AML-193 (cell line): Measurements from ENCODE around the gene C1orf35.

Source experiments
- DNase-seq, 2 experiments: peaks; one replicate each; lab custom pipeline; 2025; lab: John Stamatoyannopoulos, UW

C1orf35 gene

DNA sequence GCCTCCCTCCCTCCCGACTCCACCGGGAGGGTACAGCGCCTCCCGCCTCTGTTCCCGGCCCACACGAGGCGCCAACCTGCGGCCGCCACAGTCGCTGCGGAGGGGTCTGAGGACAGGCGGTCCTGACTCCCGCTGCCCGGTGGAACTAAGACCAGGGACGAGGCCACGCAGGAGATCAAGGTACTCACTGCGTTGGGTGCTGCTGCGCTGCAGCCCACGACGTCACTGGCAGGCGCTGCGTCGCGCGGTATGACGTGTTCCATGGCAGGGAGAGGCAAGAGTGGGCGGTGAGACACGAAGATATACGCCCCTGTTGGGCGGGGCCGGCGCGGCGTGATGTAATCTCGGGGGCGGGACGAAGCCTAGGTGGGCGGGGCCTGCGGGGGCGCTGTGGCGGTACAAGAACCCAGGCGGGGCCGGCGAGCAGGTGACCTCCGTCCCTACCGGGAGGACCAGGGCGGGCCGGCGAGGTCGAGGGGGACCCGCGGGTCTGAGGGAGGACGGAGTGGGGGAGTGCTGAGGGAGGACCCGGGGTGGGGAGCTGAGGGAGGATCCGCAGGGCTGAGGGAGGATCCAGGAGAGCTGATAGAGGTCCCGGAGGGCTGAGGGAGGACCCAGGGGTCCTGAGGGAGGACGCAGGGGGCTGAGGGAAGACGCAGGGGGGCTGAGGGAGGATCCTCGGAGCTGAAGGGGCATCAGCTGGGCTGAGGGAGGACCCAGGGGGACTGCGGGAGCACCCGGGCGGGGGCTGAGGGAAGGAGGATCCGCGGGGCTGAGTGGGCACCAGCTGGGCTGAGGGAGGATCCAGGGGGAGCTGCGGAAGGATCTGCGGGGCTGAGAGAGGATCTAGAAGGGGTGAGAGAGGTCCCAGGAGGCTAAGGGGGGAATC, 6.2 kb upstream of the C1orf35 start, which contains the start of gene MRPL55:
TSS of gene MRPL55 (minus strand) at position 227 of the 889 bp plus-strand sequence. CDS start 1,039 bp downstream, outside the sequence.
- peak; percentile 89 to 90 for DNase-seq

DNA sequence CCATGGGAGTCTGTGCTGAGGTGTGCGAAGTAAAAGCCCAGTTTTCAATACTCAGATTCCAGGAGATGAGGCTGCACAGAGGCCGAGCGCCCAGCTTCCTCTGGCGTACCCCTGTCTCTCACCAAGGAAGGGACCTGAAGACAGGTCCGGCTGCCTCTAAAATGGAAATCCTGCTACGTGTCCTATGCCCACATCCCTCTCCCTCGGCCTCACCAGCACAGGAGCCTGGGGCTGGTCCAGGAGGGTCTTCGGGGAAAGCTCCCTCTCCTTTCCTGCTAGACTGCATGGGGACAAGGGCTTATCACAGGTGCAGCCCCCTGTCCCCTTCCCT, 5.6 kb upstream of the C1orf35 start:
- DNase-seq = no peak

DNA sequence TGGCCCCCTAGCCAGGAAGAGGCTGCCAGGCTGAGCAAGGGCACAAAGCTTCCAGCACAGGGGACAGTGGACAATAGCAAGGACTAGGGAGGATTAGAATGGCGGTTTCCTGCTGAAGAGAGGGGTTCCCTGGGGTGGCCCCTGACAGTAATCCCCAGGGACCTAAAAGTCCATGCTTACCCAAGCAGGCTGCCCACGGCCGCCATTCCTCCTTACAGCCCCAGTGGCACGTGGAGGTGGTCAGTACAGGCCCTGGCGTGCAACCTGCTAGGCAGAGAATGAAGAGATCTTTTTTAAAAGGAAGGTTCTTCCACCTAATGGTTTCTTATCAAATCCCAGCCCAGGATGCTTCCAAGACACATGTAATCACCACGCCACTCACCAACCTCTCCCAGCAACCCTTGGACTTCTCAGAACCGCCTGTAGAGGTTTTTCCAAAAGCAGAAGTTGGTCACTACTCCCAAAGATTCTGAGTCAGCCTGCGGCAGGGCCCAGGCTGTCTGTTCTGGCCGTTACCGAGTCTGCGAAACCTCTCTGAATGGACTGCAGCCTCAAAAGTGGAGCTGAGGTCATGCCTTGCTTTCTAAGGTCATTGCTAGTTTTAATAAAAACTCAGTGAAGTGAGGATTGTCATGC, 5.0 kb upstream of the C1orf35 start:
- peak in 1 of 2 experiments; percentile 2 for DNase-seq

DNA sequence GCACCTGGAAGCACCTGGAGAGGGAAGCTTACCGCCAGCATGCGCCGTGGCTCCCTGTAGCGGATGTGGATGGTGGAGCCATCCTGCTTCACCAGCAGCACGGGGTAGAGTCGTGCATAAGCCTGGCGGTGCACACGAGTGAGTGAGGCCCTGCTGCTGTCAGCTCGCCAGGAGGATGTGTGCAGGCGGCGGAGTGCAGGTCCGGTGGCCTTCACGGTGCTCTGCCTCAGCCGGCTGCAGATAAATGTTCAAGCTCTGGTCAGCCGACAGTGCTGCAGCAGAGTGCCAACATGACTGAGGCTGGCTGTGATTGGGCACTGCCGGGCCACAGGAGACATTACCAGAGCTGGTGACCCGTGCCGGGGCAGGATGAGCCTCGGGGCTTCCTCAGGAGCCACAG, 4.5 kb upstream of the C1orf35 start:
- no peak for DNase-seq

DNA sequence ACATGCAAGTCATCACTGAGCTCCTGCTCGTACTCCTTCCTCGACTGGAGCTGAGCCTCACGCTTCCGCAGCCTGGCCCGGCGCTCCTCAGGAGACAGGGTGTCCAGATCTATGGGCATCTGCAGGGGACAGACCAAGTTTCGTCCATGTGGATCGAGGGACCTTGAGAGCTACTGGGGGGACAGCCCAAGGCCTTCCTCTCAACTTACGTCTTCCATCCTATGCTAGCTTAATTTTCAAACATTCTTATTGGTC, 3.6 kb upstream of the C1orf35 start:
- no peak for DNase-seq

DNA sequence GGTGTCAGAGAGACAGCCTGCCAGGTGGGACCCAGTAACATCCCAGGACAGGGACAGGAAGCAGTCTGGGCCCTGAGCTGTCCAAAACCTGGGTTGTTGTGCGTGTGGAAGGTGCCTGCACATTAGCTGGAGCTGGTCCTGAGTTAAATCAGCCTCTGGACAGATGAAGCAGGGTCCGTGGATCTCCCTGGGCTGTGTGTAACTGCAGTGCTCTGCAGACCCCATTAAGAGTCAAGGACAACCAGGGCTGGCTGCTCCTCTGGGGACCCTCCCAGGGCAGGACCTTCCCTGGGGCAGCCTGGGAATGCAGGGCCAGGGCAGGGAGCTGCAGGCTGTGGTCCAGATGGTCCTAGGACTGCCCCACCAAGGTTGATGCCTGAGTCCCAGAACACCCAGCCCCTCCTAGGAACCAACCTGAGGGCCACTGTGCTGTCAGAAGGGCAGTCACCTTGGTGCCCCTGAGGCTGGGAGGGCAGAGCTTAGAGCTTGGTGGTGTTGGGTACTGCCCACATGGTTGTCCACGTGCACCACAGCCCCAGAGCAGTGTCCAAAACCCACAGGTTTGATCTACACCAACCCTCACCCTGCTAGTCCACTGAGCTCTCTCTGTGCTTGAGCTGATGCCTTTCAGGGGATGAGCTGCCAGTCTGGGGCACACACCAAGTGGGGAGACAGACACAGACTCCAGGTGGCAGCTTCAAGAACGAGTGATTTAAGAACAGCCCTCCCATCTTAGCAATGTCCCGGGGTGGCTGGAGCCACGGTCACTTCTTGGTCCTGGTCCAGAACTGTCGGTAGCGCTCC, 3.1 kb upstream of the C1orf35 start:
- DNase-seq = no peak

DNA sequence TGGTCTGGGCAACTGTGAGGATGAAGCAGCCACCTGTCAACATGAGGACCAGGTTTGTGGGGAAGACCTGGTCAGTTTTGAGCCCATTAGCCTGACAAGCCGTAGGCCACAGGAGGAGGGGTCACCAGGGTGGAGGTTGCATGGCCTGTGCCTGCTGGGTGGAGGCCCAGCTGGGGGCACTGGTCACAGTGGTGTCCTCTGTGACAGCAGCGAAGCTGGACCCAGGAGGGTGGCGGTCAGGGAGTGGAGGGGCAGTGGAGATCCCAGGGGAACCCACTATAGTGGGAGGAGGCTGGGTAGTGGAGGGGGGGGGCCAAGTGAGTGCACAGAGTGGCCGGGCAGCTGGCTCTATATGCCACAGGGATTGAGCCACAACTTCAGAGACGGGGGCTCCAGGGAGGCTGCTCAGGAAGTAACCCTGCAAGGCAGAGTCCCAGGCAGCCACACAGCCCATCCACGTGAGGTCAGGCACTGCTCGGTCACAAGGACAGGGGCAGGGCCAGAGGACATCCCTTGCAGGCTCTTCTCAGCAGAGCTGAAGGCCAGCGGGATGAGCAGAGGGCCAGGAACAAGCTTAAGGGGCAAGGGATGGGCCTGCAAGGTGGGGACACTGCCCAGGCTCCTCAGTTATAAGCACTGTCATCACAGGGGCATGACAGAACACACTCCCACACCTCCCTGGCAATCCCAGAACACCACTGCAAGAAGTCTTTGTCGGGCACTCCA, 2.3 kb upstream of the C1orf35 start:
- no peak for DNase-seq

DNA sequence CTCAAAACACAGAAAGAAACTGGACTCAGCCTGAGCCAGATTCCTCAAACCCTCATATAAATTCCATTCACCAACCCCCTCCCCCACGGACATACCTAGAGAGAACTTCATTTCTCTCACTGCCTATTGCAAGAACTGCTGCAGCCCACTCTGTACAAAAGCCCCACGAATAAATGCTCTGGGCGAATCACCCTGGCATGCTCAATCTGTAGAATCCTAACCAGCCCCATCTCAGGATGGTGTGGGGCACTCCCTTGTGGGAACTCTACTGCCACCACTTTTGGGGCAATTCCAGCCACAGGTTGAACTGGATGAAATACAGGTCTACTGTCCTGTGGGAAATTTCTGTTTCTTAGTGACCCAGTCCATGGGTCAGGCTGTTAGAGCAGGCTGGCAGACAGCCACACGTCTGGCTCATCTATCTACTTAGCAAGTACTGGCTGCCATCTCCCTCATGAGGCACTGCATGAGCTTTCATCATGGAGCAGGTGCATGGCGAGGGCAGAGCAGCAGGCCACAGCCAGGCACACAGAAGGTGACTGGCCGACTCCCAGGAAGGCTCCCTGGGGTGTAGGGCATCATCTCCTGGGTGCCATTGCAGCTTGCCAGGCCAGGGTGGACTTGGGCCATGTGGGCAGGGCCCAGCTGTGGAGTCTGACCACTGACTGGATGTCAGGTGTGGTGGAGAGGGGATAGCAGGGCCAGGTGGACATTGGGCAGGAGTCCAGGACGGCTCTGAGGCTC, 1.6 kb upstream of the C1orf35 start:
- DNase-seq = no peak

DNA sequence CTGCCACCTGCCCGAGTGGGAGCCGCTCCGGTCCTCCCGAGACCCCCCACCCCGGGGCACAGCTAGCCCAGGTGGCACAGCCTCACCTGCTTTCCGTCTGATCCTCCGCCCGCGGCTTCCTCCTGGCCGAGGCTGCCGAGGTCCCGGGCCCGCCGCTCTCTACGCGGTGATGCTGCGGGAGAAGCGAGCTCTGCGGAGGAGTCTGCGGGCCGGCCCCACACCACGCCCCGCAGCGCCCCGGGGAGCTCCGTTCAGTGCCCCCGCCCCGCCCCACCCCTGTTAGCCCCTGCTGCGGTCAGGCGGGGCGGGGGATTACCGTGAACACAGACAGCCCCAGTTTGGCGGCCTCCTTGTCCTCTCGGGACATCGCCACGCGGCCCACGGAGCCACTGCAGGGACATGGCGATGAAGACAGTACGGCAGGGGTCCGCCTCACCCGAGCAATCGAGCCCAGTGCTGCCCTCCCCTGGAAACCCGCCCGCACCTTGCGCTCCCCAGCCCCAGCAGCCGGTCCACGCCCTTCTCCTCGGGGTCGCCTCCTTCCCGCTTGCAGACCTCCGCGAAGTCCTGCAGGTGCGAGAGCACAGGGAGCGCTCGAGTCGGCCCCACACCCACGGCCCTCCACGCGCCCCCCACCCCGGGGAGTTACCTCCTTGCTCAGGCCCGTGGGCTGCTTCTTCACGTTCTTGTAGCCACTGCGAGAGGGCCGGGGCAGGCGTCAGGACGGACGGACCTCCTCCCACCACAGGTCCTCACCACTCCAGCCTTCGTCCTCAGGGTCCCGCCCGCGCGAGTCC, 933 bp downstream of the C1orf35 start:
- DNase-seq = no peak

DNA sequence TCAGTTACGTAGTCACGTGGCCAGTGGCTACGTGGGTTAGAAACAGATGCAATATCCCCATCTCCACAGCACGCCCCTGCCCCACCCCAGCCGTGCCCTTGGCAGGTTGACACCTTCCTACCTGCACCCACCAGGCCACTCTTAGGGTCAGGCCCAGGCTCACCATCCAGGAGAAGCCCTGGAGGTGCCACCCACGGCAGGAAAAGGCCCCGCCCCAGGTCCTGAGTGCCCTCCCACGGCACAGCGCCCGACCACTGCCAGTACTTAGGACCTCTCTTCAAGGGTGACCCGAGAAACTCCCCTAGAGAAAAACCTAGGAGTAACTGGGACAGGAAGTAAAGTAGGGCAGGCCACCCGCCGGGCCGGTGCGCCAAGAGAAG, 1.5 kb downstream of the C1orf35 start:
- DNase-seq = no peak

DNA sequence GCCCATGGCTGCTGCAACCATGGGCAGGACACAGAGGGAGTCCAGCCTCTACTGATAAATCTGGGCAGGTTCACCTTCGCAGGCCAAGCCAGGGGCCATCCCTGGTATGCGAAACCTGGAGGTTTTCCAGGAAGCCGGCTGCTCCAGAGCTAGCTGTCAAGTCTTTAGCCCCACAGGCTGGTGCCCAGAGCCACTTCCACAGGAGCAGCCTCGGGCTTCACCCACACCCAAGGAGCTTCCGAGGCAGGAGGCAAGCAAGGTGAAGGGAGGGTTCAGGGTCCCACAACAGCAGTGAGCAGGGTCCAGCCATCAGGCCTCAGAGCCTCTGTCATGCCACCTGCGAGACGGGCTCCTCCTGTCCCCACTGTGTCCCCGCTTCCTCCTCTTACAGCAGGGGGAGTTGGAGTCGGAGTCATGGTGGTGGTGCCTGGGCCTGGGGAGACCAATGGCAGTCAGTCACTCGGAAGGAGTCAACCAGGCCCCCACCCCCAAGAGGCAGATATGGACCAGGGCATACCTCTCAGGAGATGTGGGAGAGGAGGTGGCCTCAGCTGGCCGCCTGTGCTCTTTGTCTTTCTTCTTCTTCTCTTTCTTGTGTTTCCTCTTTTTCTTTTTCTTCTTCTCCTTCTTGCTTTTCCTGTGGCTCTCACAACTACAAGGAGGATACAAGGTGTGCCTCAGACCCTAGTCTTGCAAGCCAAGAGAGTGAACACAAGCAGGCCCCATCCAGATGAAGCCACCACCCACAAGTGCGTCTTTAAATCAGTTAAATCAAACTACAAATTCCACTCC, 2.1 kb downstream of the C1orf35 start:
- DNase-seq = no peak

DNA sequence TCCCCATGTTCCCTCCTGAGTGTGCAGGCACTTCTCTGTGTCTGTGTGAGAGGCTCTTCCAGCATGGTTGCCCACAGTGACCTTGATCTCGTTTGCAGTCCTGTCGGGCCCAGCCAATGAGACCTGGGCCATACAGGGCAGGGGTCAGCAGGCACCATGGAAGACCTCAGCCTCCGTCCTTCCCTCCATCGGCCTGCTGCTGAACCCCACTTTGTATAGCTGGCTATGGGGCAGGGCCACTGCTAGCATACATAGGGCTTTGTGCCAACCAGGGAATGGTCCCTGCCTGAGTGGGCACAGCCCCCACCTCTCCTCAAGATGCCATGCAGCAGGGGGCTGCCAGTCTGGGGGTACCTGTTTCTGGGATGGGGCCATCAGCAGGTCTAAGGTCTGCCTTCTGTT, 3.8 kb downstream of the C1orf35 start:
- no peak for DNase-seq

DNA sequence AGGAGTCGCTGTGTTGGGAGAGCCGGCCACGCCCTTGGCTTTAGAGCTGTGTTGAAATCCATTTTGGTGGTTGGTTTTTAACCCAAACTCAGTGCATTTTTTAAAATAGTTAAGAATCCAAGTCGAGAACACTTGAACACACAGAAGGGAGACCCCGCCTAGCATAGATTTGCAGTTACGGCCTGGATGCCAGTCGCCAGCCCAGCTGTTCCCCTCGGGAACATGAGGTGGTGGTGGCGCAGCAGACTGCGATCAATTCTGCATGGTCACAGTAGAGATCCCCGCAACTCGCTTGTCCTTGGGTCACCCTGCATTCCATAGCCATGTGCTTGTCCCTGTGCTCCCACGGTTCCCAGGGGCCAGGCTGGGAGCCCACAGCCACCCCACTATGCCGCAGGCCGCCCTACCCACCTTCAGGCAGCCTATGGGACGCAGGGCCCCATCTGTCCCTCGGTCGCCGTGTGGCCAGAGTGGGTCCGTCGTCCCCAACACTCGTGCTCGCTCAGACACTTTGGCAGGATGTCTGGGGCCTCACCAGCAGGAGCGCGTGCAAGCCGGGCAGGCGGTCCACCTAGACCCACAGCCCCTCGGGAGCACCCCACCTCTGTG, 4.7 kb downstream of the C1orf35 start:
- no peak for DNase-seq

DNA sequence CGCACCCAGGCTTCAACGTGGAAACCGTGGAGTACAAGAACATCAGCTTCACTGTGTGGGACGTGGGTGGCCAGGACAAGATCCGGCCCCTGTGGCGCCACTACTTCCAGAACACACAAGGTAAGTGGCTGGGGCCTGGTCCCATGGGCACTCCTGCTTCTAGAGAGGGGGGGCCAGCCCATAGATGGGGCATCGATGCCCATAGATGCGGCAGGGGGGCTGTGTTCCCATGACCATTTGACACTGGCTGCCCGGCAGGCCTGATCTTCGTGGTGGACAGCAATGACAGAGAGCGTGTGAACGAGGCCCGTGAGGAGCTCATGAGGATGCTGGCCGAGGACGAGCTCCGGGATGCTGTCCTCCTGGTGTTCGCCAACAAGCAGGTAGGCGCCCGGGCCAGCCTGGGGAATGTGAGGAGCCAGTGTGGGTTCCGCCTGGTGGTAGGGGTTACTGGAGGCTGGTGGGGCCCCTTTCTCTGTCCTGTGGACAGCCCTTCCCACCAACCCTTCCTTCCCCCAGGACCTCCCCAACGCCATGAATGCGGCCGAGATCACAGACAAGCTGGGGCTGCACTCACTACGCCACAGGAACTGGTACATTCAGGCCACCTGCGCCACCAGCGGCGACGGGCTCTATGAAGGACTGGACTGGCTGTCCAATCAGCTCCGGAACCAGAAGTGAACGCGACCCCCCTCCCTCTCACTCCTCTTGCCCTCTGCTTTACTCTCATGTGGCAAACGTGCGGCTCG, 5.6 kb downstream of the C1orf35 start:
- no peak for DNase-seq

DNA sequence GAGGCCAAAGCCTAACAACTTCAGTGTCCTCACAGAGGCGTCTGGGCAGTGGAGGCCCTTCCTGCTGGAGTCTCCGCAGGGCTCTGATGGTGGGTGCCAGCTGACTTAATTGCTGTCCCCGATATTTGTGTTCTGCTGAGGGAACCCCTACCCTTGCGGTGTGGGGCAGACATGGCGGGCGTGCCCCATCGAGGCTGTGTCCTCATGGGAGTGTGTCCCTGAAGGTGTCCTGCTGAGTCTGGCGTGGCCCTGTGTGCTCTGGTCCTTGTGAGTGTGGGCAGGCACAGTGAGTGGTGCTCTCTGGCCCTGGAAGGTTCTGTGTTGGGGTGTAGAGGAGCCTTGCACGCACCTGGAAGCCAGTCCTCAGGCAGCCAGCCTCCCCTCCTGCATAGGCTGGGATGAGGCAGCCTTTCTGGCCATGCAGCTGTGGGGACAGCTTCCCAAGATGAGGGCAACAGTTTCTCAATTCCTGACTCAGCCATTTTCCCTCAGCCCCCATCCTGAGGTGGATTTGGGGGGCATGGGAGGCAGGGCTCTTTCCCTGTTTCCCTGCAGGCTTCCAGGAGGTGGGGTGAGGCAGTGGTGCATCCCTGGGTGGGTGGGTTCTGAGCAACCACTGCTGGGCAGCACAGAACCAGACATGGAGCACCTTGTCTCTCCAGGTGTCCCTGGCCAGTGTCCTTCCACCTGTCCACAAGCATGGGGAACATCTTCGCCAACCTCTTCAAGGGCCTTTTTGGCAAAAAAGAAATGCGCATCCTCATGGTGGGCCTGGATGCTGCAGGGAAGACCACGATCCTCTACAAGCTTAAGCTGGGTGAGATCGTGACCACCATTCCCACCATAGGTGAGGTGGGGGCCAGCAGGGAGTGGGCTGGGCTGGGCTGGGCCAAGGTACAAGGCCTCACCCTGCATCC, 6.5 kb downstream of the C1orf35 start:
- no peak for DNase-seq

DNA sequence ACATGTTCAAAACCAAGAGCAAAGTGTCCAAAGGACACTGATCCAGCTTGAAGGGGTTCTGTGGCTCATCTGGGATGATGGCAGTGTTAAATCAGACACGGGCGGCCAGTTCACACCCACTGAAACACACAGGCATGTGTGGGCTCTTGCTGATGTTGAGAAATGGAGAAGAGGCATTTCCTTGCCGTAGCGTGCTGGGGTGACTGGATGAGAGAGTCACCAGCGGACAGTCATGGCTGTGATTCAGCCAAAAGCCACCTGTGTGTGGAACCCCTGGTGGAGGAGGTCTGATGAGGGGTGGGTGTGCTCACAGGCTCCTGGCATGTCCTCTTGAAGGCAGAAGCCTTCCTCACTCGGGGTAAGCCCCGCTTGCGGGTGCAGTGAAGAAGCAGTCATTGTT, 7.2 kb downstream of the C1orf35 start:
- no peak for DNase-seq

DNA sequence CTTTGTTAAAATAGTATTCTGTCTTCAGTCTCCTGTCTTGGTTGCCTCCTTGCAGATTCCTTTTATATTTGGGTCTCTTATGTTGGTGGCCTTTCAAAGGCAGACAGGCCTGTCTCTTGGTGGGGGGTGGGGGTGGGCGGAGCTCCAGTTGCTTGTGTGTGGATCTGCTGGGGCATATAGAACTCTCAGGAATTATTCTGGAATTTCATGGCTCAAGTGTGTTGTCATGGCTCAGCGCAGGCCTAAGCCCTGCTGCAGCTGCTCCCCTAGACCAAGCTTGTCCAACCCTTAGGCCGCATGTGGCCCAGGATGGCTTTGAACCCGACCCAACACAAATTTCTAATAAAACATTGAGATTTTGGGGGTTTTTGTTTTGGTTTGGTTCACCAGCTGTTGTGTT, 8.0 kb downstream of the C1orf35 start:
- no peak for DNase-seq
